Smooth muscle cell (in vitro differentiated cells): ENCODE data around the gene STIP1. TPM values are rescaled to one million over a fixed set of nuclear protein-coding genes. Genes with fewer than 3 reads are reported as not detected.
A peak's percentile ranks its signal among the peaks of the same experiment; 100 is the strongest.

Source experiments
- DNase-seq: peaks from one replicate; lab custom pipeline; 2025; ENCODE audit not compliant: unreplicated experiment; lab: John Stamatoyannopoulos, UW
- H2AFZ ChIP-seq: fragments of 200-600 bp; sonication (generic); 2 replicates; pipeline ENCODE4 v1.6.0; 2016; ENCODE audit warnings: antibody characterized with exemption, low read depth, mild to moderate bottlenecking
- H3F3A ChIP-seq: fragments of 200-600 bp; sonication (generic); 2 replicates; pipeline ENCODE4 v1.6.0; 2017; ENCODE audit warnings: antibody characterized with exemption, low read depth
- H3K27ac ChIP-seq: fragments of 200-600 bp; sonication (generic); 2 replicates; pipeline ENCODE4 v1.5.1; 2016; ENCODE audit warnings: low read depth, mild to moderate bottlenecking
- H3K27me3 ChIP-seq: fragments of 200-600 bp; sonication (generic); 2 replicates; pipeline ENCODE4 v1.6.1; 2016; ENCODE audit warnings: low read depth, mild to moderate bottlenecking
- H3K36me3 ChIP-seq: fragments of 200-600 bp; sonication (generic); 2 replicates; pipeline ENCODE4 v1.5.1; 2016; ENCODE audit warnings: low read depth
- H3K4me1 ChIP-seq: fragments of 200-600 bp; sonication (generic); 2 replicates; pipeline ENCODE4 v1.5.1; 2016; ENCODE audit warnings: low read depth
- H3K4me2 ChIP-seq: fragments of 200-600 bp; sonication (generic); 2 replicates; pipeline ENCODE4 v1.6.0; 2016; ENCODE audit warnings: mild to moderate bottlenecking
- H3K4me3 ChIP-seq: fragments of 200-600 bp; sonication (generic); 2 replicates; pipeline ENCODE4 v1.5.1; 2016; ENCODE audit warnings: mild to moderate bottlenecking
- H3K79me2 ChIP-seq: fragments of 200-600 bp; sonication (generic); 2 replicates; pipeline ENCODE4 v1.6.0; 2016; ENCODE audit warnings: low read depth, mild to moderate bottlenecking
- H3K9ac ChIP-seq: fragments of 200-600 bp; sonication (generic); 2 replicates; pipeline ENCODE4 v1.6.0; 2016; ENCODE audit warnings: low read depth
- H3K9me3 ChIP-seq: fragments of 200-600 bp; sonication (generic); replicated peaks from 2 replicates; pipeline ENCODE4 v1.5.1; 2016; ENCODE audit warnings: low read depth
- H4K20me1 ChIP-seq: fragments of 200-600 bp; sonication (generic); 2 replicates; pipeline ENCODE4 v1.6.0; 2016; ENCODE audit warnings: low read depth
- WGBS: methylation state at CpG from one replicate; pipeline ENCODE4 v1.1.7; 2016; ENCODE audit warnings: low lambda C conversion rate; 5-methylcytosine and 5-hydroxymethylcytosine counted together
- polyA plus RNA-seq: library from polyadenylated mRNA; unstranded; fragments of >200 nt; fragmentation: Nextera tagmentation; extraction: Ambion mirVana; gene quantifications from 2 replicates; pipeline ENCODE4 v1.2.1, GENCODE V29; 2016
- total RNA-seq: library from RNA; depleted of rRNA; stranded (reverse); fragments of >200 nt; gene quantifications from 2 replicates; pipeline ENCODE4 v1.2.3, GENCODE V29; 2014
- TF ChIP-seq, protein P1 (sequence below): fragments of 200-600 bp; sonication (generic); IDR thresholded peaks from 2 replicates; pipeline ENCODE4 v1.5.1; 2017; ENCODE audit warnings: borderline replicate concordance, mild to moderate bottlenecking, antibody characterized with exemption; ENCODE audit not compliant: insufficient read depth, poor library complexity, severe bottlenecking

Gene STIP1
- total and polyA plus RNA-seq, 2 experiments from 2014 or later = 114 to 117 TPM

DNA sequence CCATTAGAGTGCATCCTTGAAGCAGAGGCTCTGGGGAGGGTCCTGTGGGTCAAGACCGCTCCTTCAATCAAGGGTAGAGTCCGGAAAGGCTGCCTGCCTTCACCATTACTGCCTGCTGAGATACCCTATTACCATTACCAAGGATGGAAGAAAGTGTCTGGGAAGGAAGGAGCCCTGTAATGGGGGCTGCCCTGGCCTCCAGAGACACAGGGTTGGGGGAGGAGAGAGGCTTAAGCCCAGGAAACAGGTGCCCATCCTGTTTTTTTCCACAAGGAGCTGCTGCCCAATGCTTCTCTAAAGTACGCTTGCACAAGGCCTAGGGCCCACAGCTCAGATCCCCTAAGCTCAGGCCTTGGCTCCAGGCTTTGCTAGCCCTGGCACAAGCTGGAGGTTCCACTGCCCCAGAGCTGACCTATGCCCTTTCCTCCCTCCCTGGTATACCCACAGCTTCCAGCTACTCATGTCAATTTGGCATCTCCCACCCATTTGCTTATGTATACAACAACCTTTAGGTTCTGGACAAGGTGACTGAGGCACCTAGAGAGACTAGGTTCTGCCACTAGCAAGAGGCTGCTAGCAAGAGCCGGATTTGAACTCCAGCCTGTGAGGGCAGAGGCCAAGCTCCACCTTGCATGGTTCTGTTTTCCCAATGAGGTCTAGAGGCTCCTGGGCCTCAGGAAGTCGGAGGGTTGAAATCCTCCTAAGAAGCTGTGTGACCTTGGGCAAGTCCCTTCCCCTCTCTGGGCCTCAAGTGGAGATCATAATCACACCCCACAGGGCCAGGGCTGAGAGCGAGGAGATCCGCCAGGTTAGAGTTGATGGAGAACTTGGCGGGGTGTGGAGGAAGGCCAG, 63.8 kb downstream of the STIP1 start:
- no peak overlapping the region for H3K4me2 ChIP-seq
- H3K9ac ChIP-seq = no peak overlapping the region
- TF ChIP-seq, protein P1, sequence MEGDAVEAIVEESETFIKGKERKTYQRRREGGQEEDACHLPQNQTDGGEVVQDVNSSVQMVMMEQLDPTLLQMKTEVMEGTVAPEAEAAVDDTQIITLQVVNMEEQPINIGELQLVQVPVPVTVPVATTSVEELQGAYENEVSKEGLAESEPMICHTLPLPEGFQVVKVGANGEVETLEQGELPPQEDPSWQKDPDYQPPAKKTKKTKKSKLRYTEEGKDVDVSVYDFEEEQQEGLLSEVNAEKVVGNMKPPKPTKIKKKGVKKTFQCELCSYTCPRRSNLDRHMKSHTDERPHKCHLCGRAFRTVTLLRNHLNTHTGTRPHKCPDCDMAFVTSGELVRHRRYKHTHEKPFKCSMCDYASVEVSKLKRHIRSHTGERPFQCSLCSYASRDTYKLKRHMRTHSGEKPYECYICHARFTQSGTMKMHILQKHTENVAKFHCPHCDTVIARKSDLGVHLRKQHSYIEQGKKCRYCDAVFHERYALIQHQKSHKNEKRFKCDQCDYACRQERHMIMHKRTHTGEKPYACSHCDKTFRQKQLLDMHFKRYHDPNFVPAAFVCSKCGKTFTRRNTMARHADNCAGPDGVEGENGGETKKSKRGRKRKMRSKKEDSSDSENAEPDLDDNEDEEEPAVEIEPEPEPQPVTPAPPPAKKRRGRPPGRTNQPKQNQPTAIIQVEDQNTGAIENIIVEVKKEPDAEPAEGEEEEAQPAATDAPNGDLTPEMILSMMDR = no peak
- H3K27me3 ChIP-seq = no peaks in the 10 kb centered on the region
- H4K20me1 ChIP-seq = peaks cover 33% of the 10 kb centered on the region
- H3K4me3 ChIP-seq = no peak overlapping the region
- H3K79me2 ChIP-seq = peaks cover 23% of the 10 kb centered on the region
- H3K36me3 ChIP-seq = no peaks in the 10 kb centered on the region
- no peak overlapping the region for H3K27ac ChIP-seq
- H3K4me1 ChIP-seq = peaks cover 23% of the 10 kb centered on the region
- H3K9me3 ChIP-seq = no peaks in the 10 kb centered on the region
- WGBS = 87% methylated on average over 8 of the region's 8 CpGs
- DNase-seq = no peak
- H3F3A ChIP-seq = peaks cover 4% of the 10 kb centered on the region
- no peak overlapping the region for H2AFZ ChIP-seq

DNA sequence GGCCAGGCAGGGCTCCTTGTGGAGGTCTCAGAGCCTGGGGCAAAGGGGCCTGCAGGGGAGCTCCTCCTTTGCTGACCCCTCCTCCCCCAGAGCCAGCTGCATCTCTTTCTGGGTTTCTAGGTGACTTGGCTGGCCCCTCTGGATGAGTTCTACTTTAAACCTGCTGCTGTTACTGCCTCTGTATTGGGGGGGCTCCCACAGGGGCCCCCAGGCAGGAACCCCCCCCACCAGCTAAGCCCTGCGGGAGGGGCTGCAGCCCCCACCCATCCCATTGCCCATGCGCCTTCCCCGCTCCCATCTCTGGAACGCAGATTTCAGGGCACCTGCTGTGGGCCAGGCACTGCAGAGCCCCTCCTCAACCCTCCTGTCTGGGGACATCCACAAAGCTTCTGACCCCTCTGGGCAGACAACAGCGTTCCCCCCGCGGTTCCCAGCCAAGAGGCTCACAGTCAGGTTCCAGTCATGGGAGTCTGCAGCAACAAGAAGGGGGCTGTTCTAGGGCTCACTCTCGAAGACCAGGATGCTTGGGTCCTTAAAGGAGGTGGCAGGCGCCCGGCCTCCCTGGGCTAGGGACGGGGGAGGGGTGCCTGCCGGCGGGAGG, 64.5 kb downstream of the STIP1 start:
- H3F3A ChIP-seq = peaks cover 4% of the 10 kb centered on the region
- peaks cover 26% of the 10 kb centered on the region for H4K20me1 ChIP-seq
- peak overlapping the region; percentile 96 for H3K4me2 ChIP-seq
- no peaks in the 10 kb centered on the region for H3K36me3 ChIP-seq
- 5% methylated on average over 9 of the region's 13 CpGs for WGBS
- H3K4me3 ChIP-seq = peak overlapping the region; percentile 92
- peaks cover 17% of the 10 kb centered on the region for H3K79me2 ChIP-seq
- no peak overlapping the region for H3K9ac ChIP-seq
- peak overlapping the region; percentile 86 for H2AFZ ChIP-seq
- H3K27ac ChIP-seq = no peak overlapping the region
- no peaks in the 10 kb centered on the region for H3K27me3 ChIP-seq
- TF ChIP-seq, protein P1 = no peak
- H3K4me1 ChIP-seq = peaks cover 19% of the 10 kb centered on the region
- no peak for DNase-seq
- no peaks in the 10 kb centered on the region for H3K9me3 ChIP-seq

DNA sequence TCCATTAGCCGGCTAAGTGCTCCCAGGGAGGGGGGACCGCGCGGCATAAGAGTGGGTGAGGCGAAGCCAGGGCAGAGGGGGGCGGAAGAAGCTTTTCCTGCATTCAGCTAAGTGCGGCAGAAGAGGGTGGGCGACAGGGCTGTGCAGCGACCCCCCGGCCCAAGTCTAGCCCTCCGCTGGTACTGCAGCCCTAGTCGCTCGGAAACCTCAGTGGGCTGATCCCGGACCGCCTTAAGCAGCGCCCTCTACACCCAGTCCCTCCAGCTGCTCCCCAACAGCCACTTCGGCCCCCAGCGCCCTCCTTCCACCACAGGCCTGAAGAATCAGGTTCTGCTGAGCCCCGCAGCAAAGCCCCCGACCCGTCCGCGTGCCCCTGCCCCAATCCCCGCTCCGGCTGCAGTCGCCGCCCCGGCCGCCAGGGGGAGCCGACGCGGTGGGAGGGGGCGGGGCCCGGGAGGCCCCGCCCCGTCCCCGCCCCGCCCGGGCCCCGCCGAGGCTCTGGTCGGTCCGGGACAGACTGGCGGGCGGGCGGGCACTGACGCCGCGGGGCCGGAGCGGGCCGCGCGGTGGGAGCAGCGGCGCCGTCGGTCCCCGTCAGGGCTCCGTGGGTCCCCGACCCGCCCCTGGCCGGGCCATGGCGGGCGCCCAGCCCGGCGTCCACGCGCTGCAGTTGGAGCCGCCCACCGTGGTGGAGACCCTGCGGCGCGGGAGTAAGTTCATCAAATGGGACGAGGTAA, 65.2 kb downstream of the STIP1 start, which contains the start of gene PLCB3:
PLCB3 (plus strand) TSS at position 515 of the 737 bp plus-strand sequence; CDS start at position 635, 120 bp downstream.
- Histone ChIP-seq H2AFZ (peak within 1 kb of the TSS; percentile 86), H3K79me2 (peaks cover 10% of the 10 kb centered on the region), H4K20me1 (peaks cover 25% of the 10 kb centered on the region), H3K27me3 (no peaks in the 10 kb centered on the region), H3K4me3 (peak within 1 kb of the TSS; percentile 92), H3K9ac (peak within 1 kb of the TSS; percentile 75), H3K4me1 (peaks cover 19% of the 10 kb centered on the region), H3K36me3 (no peaks in the 10 kb centered on the region), H3K9me3 (no peaks in the 10 kb centered on the region), H3K4me2 (peak within 1 kb of the TSS; percentile 100), H3F3A (no peaks in the 10 kb centered on the region), H3K27ac (no peak within 1 kb of the TSS)
- peak; percentile 37 for DNase-seq
- WGBS = 1% methylated on average over 17 of the region's 75 CpGs
- TF ChIP-seq, protein P1 = peak; percentile 71
